Tibial artery (tissue), 4 donors: ENCODE measurements around the gene GBE1.

Experiments used
- DNase-seq, 2 donors: peaks; one replicate each; pipeline ENCODE4 v3.0.0-alpha.2; 2019
- H3K27ac ChIP-seq, 2 donors: fragments of 200-600 bp; sonication (generic) in 1 of 2; 1 replicate in 1 of 2; 2 replicates in 1 of 2; pipeline ENCODE4 v1.5.1; 2018 to 2019; ENCODE audit warnings: mild to moderate bottlenecking in 1 of 2
- H3K27me3 ChIP-seq, 2 donors: fragments of 200-600 bp; sonication (generic) in 1 of 2; one replicate each; pipeline versions ENCODE4 v1.5.1 to v1.6.0; 2016 to 2019
- H3K36me3 ChIP-seq, 3 donors: fragments of 200-600 bp; sonication (generic) in 2 of 3; one replicate each; pipeline ENCODE4 v1.5.1; 2016 to 2019; ENCODE audit warnings: mild to moderate bottlenecking in 2 of 3
- H3K4me1 ChIP-seq, 4 donors: fragments of 200-600 bp; sonication (generic) in 2 of 4; 1 replicate in 3 of 4; 2 replicates in 1 of 4; pipeline ENCODE4 v1.5.1; 2016 to 2019
- H3K4me3 ChIP-seq, 2 donors: fragments of 200-600 bp; sonication (generic) in 1 of 2; 1 replicate in 1 of 2; 2 replicates in 1 of 2; pipeline ENCODE4 v1.5.1; 2018 to 2019; ENCODE audit warnings: mild to moderate bottlenecking in 2 of 2
- H3K9me3 ChIP-seq, 3 donors: fragments of 200-600 bp; sonication (generic) in 1 of 3; one replicate each; pipeline ENCODE4 v1.5.1; 2016 to 2019
- intact Hi-C: fragments of 100-400 bp; cut with DNase I; formaldehyde crosslinking; loops from one replicate; pipeline ENCODE4 v1.15.0; 2023; ENCODE audit warnings: low total_unique reads
- TF ChIP-seq, protein P1 (sequence below), 2 experiments: fragments of 200-600 bp in 1 of 2; fragments of 450-650 bp in 1 of 2; IDR thresholded peaks; one replicate each; pipeline ENCODE4 v1.5.1; 2017 to 2019; ENCODE audit warnings: antibody characterized with exemption in 2 of 2, mild to moderate bottlenecking in 1 of 2, moderate library complexity in 1 of 2

Gene GBE1

DNA sequence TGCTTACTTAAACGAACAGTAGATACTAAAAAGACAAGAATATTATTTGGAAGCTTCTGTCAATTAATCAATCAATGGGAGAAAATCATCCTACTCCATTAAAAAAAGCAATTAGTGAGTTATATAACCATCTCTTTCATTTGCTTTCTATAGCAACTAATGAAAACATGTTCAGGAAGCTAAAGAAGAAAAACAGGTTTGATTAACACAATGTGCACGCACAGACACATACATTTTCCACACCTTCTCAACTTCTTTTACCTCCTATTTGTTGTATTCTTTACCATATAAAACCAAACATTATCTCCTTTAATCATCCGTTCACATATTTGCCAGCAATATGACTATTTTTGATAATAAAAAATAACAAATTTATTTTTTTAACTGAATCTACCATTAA is 111.3 kb downstream of the GBE1 start:
- H3K36me3 ChIP-seq, result peaks cover 0 to 9% (median 8%) of the 10 kb centered on the region in 3 donors
- H3K9me3 ChIP-seq, result no peaks in the 10 kb centered on the region
- no peak overlapping the region for H3K27ac ChIP-seq
- no peak overlapping the region for H3K4me3 ChIP-seq
- intact Hi-C loops, result no loop called here
- peaks cover 0 to 19% (median 0%) of the 10 kb centered on the region in 4 donors for H3K4me1 ChIP-seq
- H3K27me3 ChIP-seq, result no peaks in the 10 kb centered on the region
- TF ChIP-seq, protein P1, sequence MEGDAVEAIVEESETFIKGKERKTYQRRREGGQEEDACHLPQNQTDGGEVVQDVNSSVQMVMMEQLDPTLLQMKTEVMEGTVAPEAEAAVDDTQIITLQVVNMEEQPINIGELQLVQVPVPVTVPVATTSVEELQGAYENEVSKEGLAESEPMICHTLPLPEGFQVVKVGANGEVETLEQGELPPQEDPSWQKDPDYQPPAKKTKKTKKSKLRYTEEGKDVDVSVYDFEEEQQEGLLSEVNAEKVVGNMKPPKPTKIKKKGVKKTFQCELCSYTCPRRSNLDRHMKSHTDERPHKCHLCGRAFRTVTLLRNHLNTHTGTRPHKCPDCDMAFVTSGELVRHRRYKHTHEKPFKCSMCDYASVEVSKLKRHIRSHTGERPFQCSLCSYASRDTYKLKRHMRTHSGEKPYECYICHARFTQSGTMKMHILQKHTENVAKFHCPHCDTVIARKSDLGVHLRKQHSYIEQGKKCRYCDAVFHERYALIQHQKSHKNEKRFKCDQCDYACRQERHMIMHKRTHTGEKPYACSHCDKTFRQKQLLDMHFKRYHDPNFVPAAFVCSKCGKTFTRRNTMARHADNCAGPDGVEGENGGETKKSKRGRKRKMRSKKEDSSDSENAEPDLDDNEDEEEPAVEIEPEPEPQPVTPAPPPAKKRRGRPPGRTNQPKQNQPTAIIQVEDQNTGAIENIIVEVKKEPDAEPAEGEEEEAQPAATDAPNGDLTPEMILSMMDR (IDR thresholded peaks at IDR 0.05), result no peak
- DNase-seq, result no peak

DNA sequence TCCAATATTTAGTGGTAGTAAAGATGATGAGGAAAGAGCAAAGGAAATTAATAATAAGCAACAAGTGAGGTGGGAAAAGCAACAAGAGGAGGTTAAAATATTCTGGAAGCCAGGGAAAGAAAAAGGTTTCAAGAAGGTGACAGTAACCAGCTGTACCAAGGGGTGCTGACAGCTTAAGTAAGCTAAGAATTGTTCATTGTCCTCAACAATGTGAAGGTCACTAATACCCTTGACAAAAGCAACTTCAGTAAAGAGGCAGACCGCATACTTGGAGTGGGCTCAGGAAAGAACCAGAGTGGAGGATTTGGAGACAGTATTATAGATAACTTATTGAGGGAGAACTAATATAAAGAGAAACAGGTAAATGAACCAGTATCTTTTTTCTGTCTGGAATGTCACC is 116.2 kb downstream of the GBE1 start:
- H3K4me3 ChIP-seq, result no peak overlapping the region
- H3K36me3 ChIP-seq, result peaks cover 0 to 14% (median 9%) of the 10 kb centered on the region in 3 donors
- no peak for DNase-seq
- no peaks in the 10 kb centered on the region for H3K27me3 ChIP-seq
- no peaks in the 10 kb centered on the region for H3K9me3 ChIP-seq
- TF ChIP-seq, protein P1 (IDR thresholded peaks at IDR 0.05), result no peak
- H3K27ac ChIP-seq, result no peak overlapping the region
- intact Hi-C loops, result no loop called here
- H3K4me1 ChIP-seq, result no peaks in the 10 kb centered on the region

DNA sequence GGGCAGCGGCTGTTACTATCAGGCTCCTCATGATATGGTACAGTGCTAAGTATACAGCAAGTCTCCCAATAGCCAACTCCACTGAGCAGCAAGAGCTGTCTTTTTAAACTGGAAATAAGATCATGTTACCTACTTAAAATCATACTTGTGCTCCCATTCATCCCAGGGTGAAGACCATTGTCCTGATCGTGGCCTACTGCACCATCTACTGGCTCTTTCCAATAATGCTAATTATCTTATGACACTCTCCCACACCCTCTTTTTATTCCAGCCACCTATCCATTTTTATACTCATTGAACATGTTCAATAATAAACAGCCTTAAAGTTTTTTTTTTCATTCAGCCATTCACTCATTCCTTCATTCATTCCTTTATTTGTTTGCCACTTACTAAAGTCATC is 117.7 kb downstream of the GBE1 start:
- no peak overlapping the region for H3K4me3 ChIP-seq
- no peak overlapping the region for H3K27ac ChIP-seq
- H3K9me3 ChIP-seq, result no peaks in the 10 kb centered on the region
- H3K36me3 ChIP-seq, result peaks cover 7 to 14% (median 9%) of the 10 kb centered on the region in 3 donors
- intact Hi-C loops, result no loop called here
- TF ChIP-seq, protein P1 (IDR thresholded peaks at IDR 0.05), result peak; percentile 14
- H3K4me1 ChIP-seq, result no peaks in the 10 kb centered on the region
- DNase-seq, result no peak
- no peaks in the 10 kb centered on the region for H3K27me3 ChIP-seq

DNA sequence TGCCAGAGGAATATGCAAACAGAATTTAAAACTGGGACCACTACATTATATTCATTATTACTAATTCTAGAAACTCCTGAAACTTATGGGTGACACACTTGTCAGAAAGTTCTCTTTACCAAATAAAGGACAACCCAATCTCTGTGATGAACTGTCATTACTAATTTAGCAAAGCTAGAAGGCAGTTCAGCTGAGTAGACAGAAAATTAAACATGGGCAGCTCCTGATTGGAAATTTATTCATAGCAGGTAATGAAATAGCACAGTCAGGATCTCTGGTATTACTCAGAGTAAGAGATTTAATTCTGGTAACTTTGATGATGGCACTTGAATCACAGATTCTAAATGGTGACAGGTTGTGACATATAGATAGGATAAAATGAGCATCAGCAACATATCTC is 123.0 kb downstream of the GBE1 start:
- Histone ChIP-seq H3K9me3 (no peaks in the 10 kb centered on the region), H3K27ac (no peak overlapping the region), H3K4me1 (no peaks in the 10 kb centered on the region), H3K27me3 (no peaks in the 10 kb centered on the region), H3K4me3 (no peak overlapping the region), H3K36me3 (peaks cover 0 to 13% (median 3%) of the 10 kb centered on the region in 3 donors)
- DNase-seq, result no peak
- TF ChIP-seq, protein P1 (IDR thresholded peaks at IDR 0.05), result no peak
- intact Hi-C loops, result no loop called here

DNA sequence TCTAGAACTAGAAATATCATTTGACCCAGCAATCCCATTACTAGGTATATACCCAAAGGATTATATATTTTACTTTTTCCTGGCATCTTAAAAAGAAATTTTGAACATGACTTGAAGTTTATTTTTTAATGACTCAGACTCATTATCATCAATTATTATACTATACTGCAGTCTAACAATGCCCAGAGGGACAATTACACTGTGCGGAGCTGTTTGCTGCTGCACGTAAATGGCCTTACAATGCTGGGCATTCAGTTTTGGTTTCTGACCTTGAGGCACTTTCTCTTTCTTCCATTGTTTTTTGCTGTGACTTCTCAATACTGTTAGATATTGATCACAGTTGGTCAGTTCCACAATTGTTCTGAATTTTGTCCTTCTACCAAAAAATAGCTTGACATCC is 128.8 kb downstream of the GBE1 start:
- Histone ChIP-seq H3K9me3 (no peaks in the 10 kb centered on the region), H3K27me3 (no peaks in the 10 kb centered on the region), H3K4me1 (no peaks in the 10 kb centered on the region), H3K4me3 (no peak overlapping the region), H3K27ac (no peak overlapping the region), H3K36me3 (peaks cover 5 to 21% (median 9%) of the 10 kb centered on the region in 3 donors)
- intact Hi-C loops, result no loop called here
- no peak for DNase-seq
- TF ChIP-seq, protein P1 (IDR thresholded peaks at IDR 0.05), result no peak

DNA sequence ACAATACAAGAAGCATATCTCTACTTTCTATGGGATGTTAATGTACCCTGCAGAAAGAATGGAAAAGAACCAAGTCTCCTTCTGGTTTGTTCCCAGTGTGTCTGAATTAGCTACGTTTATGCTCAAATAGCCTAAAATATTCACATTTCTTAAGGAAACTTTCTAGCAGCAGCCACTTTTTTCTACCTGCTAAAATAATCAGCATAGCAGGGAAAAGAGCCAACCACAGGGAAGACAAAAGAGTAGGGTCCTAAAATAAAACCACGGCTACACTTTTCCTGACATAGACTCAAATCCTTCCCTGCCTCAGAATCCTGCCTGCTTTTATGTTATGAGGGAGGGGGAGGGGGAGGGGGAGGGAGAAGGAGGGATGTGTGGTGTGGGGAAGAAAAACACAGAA is 136.7 kb downstream of the GBE1 start:
- peaks cover 0 to 30% (median 0%) of the 10 kb centered on the region in 4 donors for H3K4me1 ChIP-seq

More for the DNA sequence above, 136.7 kb downstream of the GBE1 start:
- H3K27ac ChIP-seq, result no peak overlapping the region
- H3K4me3 ChIP-seq, result no peak overlapping the region
- peaks cover 0 to 5% (median 0%) of the 10 kb centered on the region in 3 donors for H3K36me3 ChIP-seq
- TF ChIP-seq, protein P1 (IDR thresholded peaks at IDR 0.05), result no peak
- intact Hi-C loops, result no loop called here
- no peaks in the 10 kb centered on the region for H3K27me3 ChIP-seq
- DNase-seq, result no peak
- no peaks in the 10 kb centered on the region for H3K9me3 ChIP-seq
